BLaER1 (cell line): ENCODE measurements around the gene ATG101.
"Not testable (repeated sequence)": the region's sequence is repeated elsewhere in the genome, so short reads cannot be mapped to it uniquely, and the experiment has no call there.

Experiments
- H3K27ac ChIP-seq: shearing (Covaris generic); formaldehyde crosslinking; 2 replicates; pipeline ENCODE4 v1.8.1; 2022
- H3K27me3 ChIP-seq: shearing (Covaris generic); formaldehyde crosslinking; 2 replicates; pipeline ENCODE4 v1.8.1; 2022
- H3K36me3 ChIP-seq: shearing (Covaris generic); formaldehyde crosslinking; 2 replicates; pipeline ENCODE4 v1.8.1; 2022
- H3K4me1 ChIP-seq: shearing (Covaris generic); formaldehyde crosslinking; 2 replicates; pipeline ENCODE4 v1.8.1; 2022
- H3K4me2 ChIP-seq: shearing (Covaris generic); formaldehyde crosslinking; 2 replicates; pipeline ENCODE4 v1.8.1; 2022
- H3K4me3 ChIP-seq: shearing (Covaris generic); formaldehyde crosslinking; 2 replicates; pipeline ENCODE4 v1.8.1; 2022
- H3K9ac ChIP-seq: shearing (Covaris generic); formaldehyde crosslinking; 2 replicates; pipeline ENCODE4 v1.8.1; 2022
- H3K9me3 ChIP-seq: shearing (Covaris generic); formaldehyde crosslinking; 2 replicates; pipeline ENCODE4 v1.8.1; 2022
- H4K20me1 ChIP-seq: shearing (Covaris generic); formaldehyde crosslinking; 2 replicates; pipeline ENCODE4 v1.8.1; 2022
- Cebpa-rat ChIP-seq: shearing (Covaris generic); IDR thresholded peaks from 2 replicates; pipeline ENCODE4 v1.8.1; 2022

Gene ATG101

GRCh38 chr12:52093346-52093745, 23.6 kb downstream of the ATG101 start:
- H3K9ac ChIP-seq: no peak overlapping the region

GRCh38 chr12:52096332-52097044, 26.7 kb downstream of the ATG101 start:
- Histone ChIP-seq H4K20me1 (no peaks in the 10 kb centered on the region), H3K4me3 (no peak overlapping the region), H3K9ac (no peak overlapping the region), H3K9me3 (no peaks in the 10 kb centered on the region), H3K36me3 (no peaks in the 10 kb centered on the region), H3K4me2 (no peak overlapping the region), H3K4me1 (no peaks in the 10 kb centered on the region), H3K27ac (no peak overlapping the region), H3K27me3 (no peaks in the 10 kb centered on the region)
- TF ChIP-seq Cebpa-rat: no peak; the same call in 1 of the 2 replicates

More at GRCh38 chr12:52093346-52093745, 23.6 kb downstream of the ATG101 start:
- no peak for TF ChIP-seq Cebpa-rat
- no peak overlapping the region for H3K27ac ChIP-seq
- no peaks in the 10 kb centered on the region for H4K20me1 ChIP-seq
- no peaks in the 10 kb centered on the region for H3K36me3 ChIP-seq
- H3K4me2 ChIP-seq: no peak overlapping the region
- H3K4me3 ChIP-seq: no peak overlapping the region
- no peaks in the 10 kb centered on the region for H3K27me3 ChIP-seq
- H3K9me3 ChIP-seq: no peaks in the 10 kb centered on the region
- H3K4me1 ChIP-seq: peaks cover 10% of the 10 kb centered on the region

GRCh38 chr12:52097045-52097666, 27.4 kb downstream of the ATG101 start:
- no peak overlapping the region for H3K27ac ChIP-seq
- H4K20me1 ChIP-seq: no peaks in the 10 kb centered on the region
- no peak overlapping the region for H3K4me3 ChIP-seq
- no peak overlapping the region for H3K4me2 ChIP-seq
- no peak for TF ChIP-seq Cebpa-rat
- H3K9me3 ChIP-seq: no peaks in the 10 kb centered on the region
- no peaks in the 10 kb centered on the region for H3K4me1 ChIP-seq
- H3K9ac ChIP-seq: no peak overlapping the region
- no peaks in the 10 kb centered on the region for H3K36me3 ChIP-seq
- H3K27me3 ChIP-seq: no peaks in the 10 kb centered on the region

- H3K4me2 ChIP-seq: peak overlapping the region; percentile 24; the same call in 1 of the 2 replicates
- H3K36me3 ChIP-seq, H3K9me3 ChIP-seq, H3K27ac ChIP-seq, H3K4me1 ChIP-seq, H3K4me3 ChIP-seq, H3K9ac ChIP-seq, H4K20me1 ChIP-seq: not testable (repeated sequence)
- H3K27me3 ChIP-seq: peaks cover 18% of the 10 kb centered on the region; the same call in 1 of the 2 replicates
These were observed 34.8 kb downstream of the ATG101 start for GRCh38 chr12:52104431-52105089.

- not testable (repeated sequence) for H3K4me2 ChIP-seq, H3K27me3 ChIP-seq, H3K27ac ChIP-seq, H3K9ac ChIP-seq, H3K9me3 ChIP-seq, H4K20me1 ChIP-seq, H3K4me3 ChIP-seq, H3K36me3 ChIP-seq
- H3K4me1 ChIP-seq: peaks cover 40% of the 10 kb centered on the region
These were observed 46.7 kb downstream of the ATG101 start for GRCh38 chr12:52116222-52117125.

- H3K9me3 ChIP-seq, H4K20me1 ChIP-seq, H3K36me3 ChIP-seq, H3K27me3 ChIP-seq, H3K9ac ChIP-seq, H3K4me3 ChIP-seq: not testable (repeated sequence)
- 0 out of 2 replicates have a peak overlapping the region, but pooled peaks have one; percentile 2 for H3K27ac ChIP-seq
- peaks cover 55% of the 10 kb centered on the region for H3K4me1 ChIP-seq
- H3K4me2 ChIP-seq: peak overlapping the region; percentile 80
These were observed 48.2 kb downstream of the ATG101 start for GRCh38 chr12:52117806-52118475.

GRCh38 chr12:52119398-52120254, 49.8 kb downstream of the ATG101 start:
- Histone ChIP-seq H3K27ac (0 out of 2 replicates have a peak overlapping the region, but pooled peaks have one; percentile 49), H3K9me3 (no peaks in the 10 kb centered on the region), H3K4me1 (peaks cover 72% of the 10 kb centered on the region), H3K9ac (no peak overlapping the region), H3K27me3 (no peaks in the 10 kb centered on the region), H3K4me2 (peak overlapping the region; percentile 80), H3K36me3 (no peaks in the 10 kb centered on the region), H3K4me3 (no peak overlapping the region), H4K20me1 (no peaks in the 10 kb centered on the region)
- no peak for TF ChIP-seq Cebpa-rat

GRCh38 chr12:52120951-52121823, 51.4 kb downstream of the ATG101 start:
- H3K9ac ChIP-seq: no peak overlapping the region
- no peaks in the 10 kb centered on the region for H4K20me1 ChIP-seq
- H3K27me3 ChIP-seq: no peaks in the 10 kb centered on the region
- peak overlapping the region; percentile 82 for H3K4me2 ChIP-seq
- H3K4me3 ChIP-seq: no peak overlapping the region
- H3K4me1 ChIP-seq: peaks cover 88% of the 10 kb centered on the region
- TF ChIP-seq Cebpa-rat: no peak
- H3K9me3 ChIP-seq: no peaks in the 10 kb centered on the region
- H3K27ac ChIP-seq: 0 out of 2 replicates have a peak overlapping the region, but pooled peaks have one; percentile 3
- no peaks in the 10 kb centered on the region for H3K36me3 ChIP-seq
